Fibroblast of the aortic adventitia (primary cell): ENCODE measurements around the gene CDH2. TPM values are rescaled to one million over a fixed set of nuclear protein-coding genes. Genes with fewer than 3 reads are reported as not detected.

Experiments used
- DNase-seq: peaks from one replicate; pipeline ENCODE4 v3.0.0-alpha.2; 2010; ENCODE audit warnings: low read depth
- H3K4me3 ChIP-seq: 2 replicates; pipeline ENCODE4 v1.5.1; 2011; ENCODE audit warnings: low read depth, mild to moderate bottlenecking, control low read depth, low read length, moderate library complexity
- total RNA-seq: library from RNA; depleted of rRNA; stranded (reverse); fragments of >200 nt; gene quantifications from 2 replicates; pipeline ENCODE4 v1.2.3, GENCODE V29; 2012; ENCODE audit warnings: low replicate concordance
- TF ChIP-seq, protein P1 (sequence below): IDR thresholded peaks from 2 replicates; pipeline ENCODE4 v1.5.1; 2011; ENCODE audit warnings: mild to moderate bottlenecking, low read length, control low read depth, inconsistent platforms; ENCODE audit not compliant: insufficient read depth

Gene CDH2
- total RNA-seq, 1 donor, result 64.1 TPM

- no peak overlapping the region for H3K4me3 ChIP-seq
- TF ChIP-seq, protein P1, sequence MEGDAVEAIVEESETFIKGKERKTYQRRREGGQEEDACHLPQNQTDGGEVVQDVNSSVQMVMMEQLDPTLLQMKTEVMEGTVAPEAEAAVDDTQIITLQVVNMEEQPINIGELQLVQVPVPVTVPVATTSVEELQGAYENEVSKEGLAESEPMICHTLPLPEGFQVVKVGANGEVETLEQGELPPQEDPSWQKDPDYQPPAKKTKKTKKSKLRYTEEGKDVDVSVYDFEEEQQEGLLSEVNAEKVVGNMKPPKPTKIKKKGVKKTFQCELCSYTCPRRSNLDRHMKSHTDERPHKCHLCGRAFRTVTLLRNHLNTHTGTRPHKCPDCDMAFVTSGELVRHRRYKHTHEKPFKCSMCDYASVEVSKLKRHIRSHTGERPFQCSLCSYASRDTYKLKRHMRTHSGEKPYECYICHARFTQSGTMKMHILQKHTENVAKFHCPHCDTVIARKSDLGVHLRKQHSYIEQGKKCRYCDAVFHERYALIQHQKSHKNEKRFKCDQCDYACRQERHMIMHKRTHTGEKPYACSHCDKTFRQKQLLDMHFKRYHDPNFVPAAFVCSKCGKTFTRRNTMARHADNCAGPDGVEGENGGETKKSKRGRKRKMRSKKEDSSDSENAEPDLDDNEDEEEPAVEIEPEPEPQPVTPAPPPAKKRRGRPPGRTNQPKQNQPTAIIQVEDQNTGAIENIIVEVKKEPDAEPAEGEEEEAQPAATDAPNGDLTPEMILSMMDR, result no peak
- peak; percentile 41 for DNase-seq
These were observed 180.1 kb downstream of the CDH2 start for GRCh38 chr18:27996801-27997272.

DNA sequence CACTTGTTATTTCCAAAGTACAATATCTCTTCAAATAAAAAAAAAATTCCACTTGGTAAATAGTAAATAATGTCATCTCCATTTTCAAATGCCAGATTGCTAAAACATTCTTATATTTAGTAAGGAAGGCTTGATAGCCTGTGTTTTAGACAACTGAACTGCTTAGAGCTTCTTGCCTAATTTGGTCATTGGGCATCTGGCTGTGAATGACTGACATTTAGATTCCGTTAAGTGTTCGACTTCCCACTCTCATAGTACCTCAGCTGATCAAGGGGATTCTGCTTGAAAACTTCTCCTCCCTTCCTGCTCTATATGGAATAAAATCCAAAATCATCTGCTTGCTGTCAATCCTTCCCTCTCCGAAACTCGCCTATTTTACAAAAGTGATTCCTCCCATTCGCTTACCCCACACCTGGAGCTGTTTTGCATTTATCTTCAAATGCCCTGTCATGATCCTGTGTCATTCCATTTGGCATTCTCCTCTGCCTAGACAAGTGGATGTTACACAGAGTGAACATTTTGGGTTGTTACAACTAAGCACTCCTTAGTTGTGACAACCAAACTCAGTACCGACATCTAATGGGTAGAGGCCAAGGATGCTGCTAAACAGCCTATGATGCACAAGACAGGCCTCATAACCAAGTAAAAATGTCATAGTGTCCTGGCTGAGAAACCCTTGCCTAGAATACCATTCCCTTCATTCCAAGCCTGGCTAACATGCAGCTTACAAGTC is 181.0 kb downstream of the CDH2 start:
- TF ChIP-seq, protein P1, result no peak

DNA sequence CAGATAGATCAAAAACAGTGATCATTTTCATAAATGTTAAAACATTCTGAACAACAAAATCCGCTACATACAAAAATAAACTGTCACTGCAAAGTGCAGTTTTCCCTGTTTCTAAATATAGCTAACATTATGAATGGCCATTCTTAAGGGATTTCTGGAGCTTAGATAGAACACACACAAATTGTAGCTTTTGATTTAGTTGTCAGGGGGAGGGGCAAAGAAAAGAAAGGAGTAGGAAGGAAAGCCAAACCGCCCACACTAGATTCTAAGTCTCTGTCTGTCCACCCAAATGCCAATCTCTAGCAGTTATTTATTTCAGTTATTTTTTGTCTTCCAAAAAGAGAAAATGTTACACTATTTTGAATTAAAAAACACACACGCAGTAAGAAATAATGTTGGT is 182.4 kb downstream of the CDH2 start:
- DNase-seq, result no peak
- no peak overlapping the region for H3K4me3 ChIP-seq
- TF ChIP-seq, protein P1, result no peak

More for the DNA sequence above, 181.0 kb downstream of the CDH2 start:
- no peak for DNase-seq
- H3K4me3 ChIP-seq, result no peak overlapping the region

DNA sequence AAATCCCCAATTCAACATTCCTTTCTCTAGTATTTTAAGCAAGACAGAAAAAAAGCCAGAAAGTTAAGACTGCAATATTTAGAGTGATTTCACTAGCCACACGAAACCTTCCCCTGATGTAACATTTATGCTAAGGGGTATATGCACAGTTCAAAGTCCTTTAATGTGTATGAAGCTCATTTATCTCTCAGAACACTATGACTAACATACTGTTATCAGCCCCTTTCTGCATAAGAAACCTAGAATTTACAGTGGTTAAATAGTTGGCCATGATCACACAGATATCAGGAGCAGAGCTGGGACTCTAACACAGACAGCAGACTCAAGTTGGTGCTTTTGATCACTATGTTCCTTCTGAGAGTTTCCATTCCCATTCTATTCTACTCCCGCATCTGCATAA is 185.5 kb downstream of the CDH2 start:
- TF ChIP-seq, protein P1, result no peak
- DNase-seq, result peak; percentile 40
- no peak overlapping the region for H3K4me3 ChIP-seq

DNA sequence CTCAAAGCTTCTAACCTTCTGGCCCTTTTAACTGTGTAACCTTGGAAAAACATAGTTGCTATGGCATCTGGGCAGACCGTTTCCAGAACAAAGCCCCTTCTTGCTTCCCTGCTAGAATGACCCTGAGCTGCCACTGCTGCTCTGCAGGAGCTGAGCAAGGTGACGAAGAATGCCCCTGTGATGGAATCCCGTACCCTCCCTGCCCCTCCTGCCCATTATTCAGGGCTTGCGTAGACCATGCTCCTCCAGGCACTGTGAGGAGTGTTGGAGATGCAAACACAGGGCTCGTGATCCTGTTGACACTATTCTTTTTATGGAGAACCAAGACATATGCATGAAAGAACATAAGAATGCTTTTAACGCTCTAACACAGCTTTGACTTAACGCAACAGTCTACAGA is 191.1 kb downstream of the CDH2 start:
- H3K4me3 ChIP-seq, result no peak overlapping the region
- DNase-seq, result no peak
- TF ChIP-seq, protein P1, result no peak

DNA sequence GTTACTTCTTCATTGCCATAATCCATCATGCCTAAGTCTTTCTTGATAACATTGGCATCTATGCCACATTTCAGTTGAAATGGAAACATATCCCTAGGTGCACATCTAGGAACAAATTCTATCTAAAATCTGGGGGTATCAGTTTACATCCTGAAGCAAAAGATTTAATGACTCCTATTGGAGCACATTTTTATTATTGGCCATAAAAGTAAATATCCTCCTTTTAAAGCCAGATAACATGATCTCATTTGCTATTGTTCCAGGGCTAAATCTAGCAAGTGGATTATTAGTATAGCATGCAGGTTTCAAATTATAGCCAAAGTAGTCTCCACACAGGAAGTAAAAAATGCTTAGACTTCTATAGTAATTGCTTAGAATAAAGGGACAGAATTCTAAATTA is 193.2 kb downstream of the CDH2 start:
- TF ChIP-seq, protein P1, result no peak
- DNase-seq, result no peak
- H3K4me3 ChIP-seq, result no peak overlapping the region

GRCh38 chr18:27976806-27977408 is 200.0 kb downstream of the CDH2 start:
- DNase-seq, result no peak
- TF ChIP-seq, protein P1, result no peak
- H3K4me3 ChIP-seq, result no peak overlapping the region
